ENCODE results near the gene ZNF23. TPM values are rescaled to one million over a fixed set of nuclear protein-coding genes. Genes with fewer than 3 reads are reported as not detected.
A peak's percentile ranks its signal among the peaks of the same experiment; 100 is the strongest.

ZNF23 gene
- total RNA-seq, 3 donors from 2014 or later (not counting 1 experiment from before 2014, with no cell fraction given) = 7.2 to 8.9 (median 7.8) TPM

- H3K36me3 ChIP-seq (ENCODE audit: control insufficient read depth, insufficient read depth, low read length) = peaks cover 12% of the 10 kb centered on the region
- H3K27ac ChIP-seq (ENCODE audit: low read length) = no peak overlapping the region
- Mint-ChIP-seq H3K27me3 (ENCODE audit: low read depth in 2 of 2) (no peaks in the 10 kb centered on the region), H3K27ac (no peak overlapping the region), H3K9me3 (no peaks in the 10 kb centered on the region), H3K4me1 (no peaks in the 10 kb centered on the region), H3K36me3 (no peaks in the 10 kb centered on the region), H3K4me3 (no peak overlapping the region)
- H3K27me3 ChIP-seq (ENCODE audit: control insufficient read depth, insufficient read depth, low read length) = no peaks in the 10 kb centered on the region
- no peak for DNase-seq
- WGBS (ENCODE audit: insufficient coverage) = 95% methylated on average over 5 of the region's 5 CpGs
- intact Hi-C loops (cut with micrococcal nuclease) = no loop called here
- no peak overlapping the region for H3K4me3 ChIP-seq (ENCODE audit: low read length)
- no peak for ATAC-seq
- TF ChIP-seq, protein P1, sequence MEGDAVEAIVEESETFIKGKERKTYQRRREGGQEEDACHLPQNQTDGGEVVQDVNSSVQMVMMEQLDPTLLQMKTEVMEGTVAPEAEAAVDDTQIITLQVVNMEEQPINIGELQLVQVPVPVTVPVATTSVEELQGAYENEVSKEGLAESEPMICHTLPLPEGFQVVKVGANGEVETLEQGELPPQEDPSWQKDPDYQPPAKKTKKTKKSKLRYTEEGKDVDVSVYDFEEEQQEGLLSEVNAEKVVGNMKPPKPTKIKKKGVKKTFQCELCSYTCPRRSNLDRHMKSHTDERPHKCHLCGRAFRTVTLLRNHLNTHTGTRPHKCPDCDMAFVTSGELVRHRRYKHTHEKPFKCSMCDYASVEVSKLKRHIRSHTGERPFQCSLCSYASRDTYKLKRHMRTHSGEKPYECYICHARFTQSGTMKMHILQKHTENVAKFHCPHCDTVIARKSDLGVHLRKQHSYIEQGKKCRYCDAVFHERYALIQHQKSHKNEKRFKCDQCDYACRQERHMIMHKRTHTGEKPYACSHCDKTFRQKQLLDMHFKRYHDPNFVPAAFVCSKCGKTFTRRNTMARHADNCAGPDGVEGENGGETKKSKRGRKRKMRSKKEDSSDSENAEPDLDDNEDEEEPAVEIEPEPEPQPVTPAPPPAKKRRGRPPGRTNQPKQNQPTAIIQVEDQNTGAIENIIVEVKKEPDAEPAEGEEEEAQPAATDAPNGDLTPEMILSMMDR (IDR thresholded peaks at IDR 0.05) = no peak
- H3K9me3 ChIP-seq (ENCODE audit: control insufficient read depth, insufficient read depth, low read length) = no peaks in the 10 kb centered on the region
- H3K4me1 ChIP-seq (ENCODE audit: control insufficient read depth, insufficient read depth, low read length) = no peaks in the 10 kb centered on the region
These were observed 11.8 kb upstream of the ZNF23 start for GRCh38 chr16:71473891-71474290.

DNA sequence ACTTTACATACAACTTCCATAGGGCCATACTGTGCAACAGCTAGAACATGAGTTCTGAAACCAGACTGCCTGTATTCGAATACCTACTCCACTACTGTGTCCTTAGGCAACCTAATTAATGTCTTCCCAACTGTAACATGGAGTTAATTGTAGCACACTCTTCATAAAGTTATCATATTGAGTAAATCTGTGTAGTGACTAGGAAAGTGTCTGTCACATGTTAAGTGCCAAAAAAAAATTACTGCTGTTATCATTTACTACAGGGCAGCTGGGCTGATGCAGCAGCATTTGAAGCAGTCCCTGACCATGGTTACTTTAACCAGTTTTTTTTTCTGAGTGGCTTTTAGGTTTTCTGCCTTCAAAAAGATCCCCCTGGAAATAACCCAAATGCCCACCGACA is 10.9 kb upstream of the ZNF23 start:
- H3K27me3 ChIP-seq (ENCODE audit: control insufficient read depth, insufficient read depth, low read length) = no peaks in the 10 kb centered on the region
- Mint-ChIP-seq H3K9me3 (no peaks in the 10 kb centered on the region), H3K4me1 (no peaks in the 10 kb centered on the region), H3K27ac (no peak overlapping the region), H3K36me3 (no peaks in the 10 kb centered on the region), H3K4me3 (no peak overlapping the region), H3K27me3 (ENCODE audit: low read depth in 2 of 2) (no peaks in the 10 kb centered on the region)
- H3K27ac ChIP-seq (ENCODE audit: low read length) = no peak overlapping the region
- whole genome bisulfite sequencing (ENCODE audit: insufficient coverage) = 100% methylated on average over 2 of the region's 2 CpGs
- no peaks in the 10 kb centered on the region for H3K9me3 ChIP-seq (ENCODE audit: control insufficient read depth, insufficient read depth, low read length)
- H3K4me1 ChIP-seq (ENCODE audit: control insufficient read depth, insufficient read depth, low read length) = no peaks in the 10 kb centered on the region
- DNase-seq (no peak), ATAC-seq (no peak)
- intact Hi-C loops (cut with micrococcal nuclease) = no loop called here
- peaks cover 12% of the 10 kb centered on the region for H3K36me3 ChIP-seq (ENCODE audit: control insufficient read depth, insufficient read depth, low read length)
- TF ChIP-seq, protein P1 (IDR thresholded peaks at IDR 0.05) = no peak
- H3K4me3 ChIP-seq (ENCODE audit: low read length) = no peak overlapping the region

- H3K9me3 ChIP-seq (ENCODE audit: control insufficient read depth, insufficient read depth, low read length) = no peaks in the 10 kb centered on the region
- 81% methylated on average over 2 of the region's 2 CpGs for WGBS (ENCODE audit: insufficient coverage)
- Mint-ChIP-seq H3K27ac (no peak overlapping the region), H3K27me3 (ENCODE audit: low read depth in 2 of 2) (no peaks in the 10 kb centered on the region), H3K9me3 (no peaks in the 10 kb centered on the region), H3K4me3 (no peak overlapping the region), H3K36me3 (no peaks in the 10 kb centered on the region), H3K4me1 (no peaks in the 10 kb centered on the region)
- ATAC-seq = no peak
- H3K4me3 ChIP-seq (ENCODE audit: low read length) = no peak overlapping the region
- no peaks in the 10 kb centered on the region for H3K27me3 ChIP-seq (ENCODE audit: control insufficient read depth, insufficient read depth, low read length)
- intact Hi-C loops (cut with micrococcal nuclease) = no loop called here
- H3K27ac ChIP-seq (ENCODE audit: low read length) = no peak overlapping the region
- no peak for DNase-seq
- H3K36me3 ChIP-seq (ENCODE audit: control insufficient read depth, insufficient read depth, low read length) = peaks cover 9% of the 10 kb centered on the region
- TF ChIP-seq, protein P1 (IDR thresholded peaks at IDR 0.05) = no peak
- H3K4me1 ChIP-seq (ENCODE audit: control insufficient read depth, insufficient read depth, low read length) = no peaks in the 10 kb centered on the region
These were observed 10.0 kb upstream of the ZNF23 start for GRCh38 chr16:71472051-71472450.

- no peaks in the 10 kb centered on the region for H3K27me3 ChIP-seq (ENCODE audit: control insufficient read depth, insufficient read depth, low read length)
- Mint-ChIP-seq H3K4me1 (no peaks in the 10 kb centered on the region), H3K27ac (no peak overlapping the region), H3K4me3 (no peak overlapping the region), H3K9me3 (no peaks in the 10 kb centered on the region), H3K27me3 (ENCODE audit: low read depth in 2 of 2) (peaks cover 0 to 3% of the 10 kb centered on the region in 2 donors), H3K36me3 (no peaks in the 10 kb centered on the region)
- intact Hi-C loops (cut with micrococcal nuclease) = no loop called here
- no peaks in the 10 kb centered on the region for H3K9me3 ChIP-seq (ENCODE audit: control insufficient read depth, insufficient read depth, low read length)
- peak; percentile 70 to 87 (median 76) for ATAC-seq
- 40% methylated on average over 7 of the region's 9 CpGs for WGBS (ENCODE audit: insufficient coverage)
- H3K27ac ChIP-seq (ENCODE audit: low read length) = no peak overlapping the region
- no peak overlapping the region for H3K4me3 ChIP-seq (ENCODE audit: low read length)
- H3K4me1 ChIP-seq (ENCODE audit: control insufficient read depth, insufficient read depth, low read length) = no peaks in the 10 kb centered on the region
- H3K36me3 ChIP-seq (ENCODE audit: control insufficient read depth, insufficient read depth, low read length) = no peaks in the 10 kb centered on the region
- peak; percentile 36 to 76 for DNase-seq
- TF ChIP-seq, protein P1 (IDR thresholded peaks at IDR 0.05) = no peak
These were observed 5.8 kb upstream of the ZNF23 start for GRCh38 chr16:71467810-71468209.
